ENCODE measurements around the gene SARM1.

- TF ChIP-seq, protein P1, sequence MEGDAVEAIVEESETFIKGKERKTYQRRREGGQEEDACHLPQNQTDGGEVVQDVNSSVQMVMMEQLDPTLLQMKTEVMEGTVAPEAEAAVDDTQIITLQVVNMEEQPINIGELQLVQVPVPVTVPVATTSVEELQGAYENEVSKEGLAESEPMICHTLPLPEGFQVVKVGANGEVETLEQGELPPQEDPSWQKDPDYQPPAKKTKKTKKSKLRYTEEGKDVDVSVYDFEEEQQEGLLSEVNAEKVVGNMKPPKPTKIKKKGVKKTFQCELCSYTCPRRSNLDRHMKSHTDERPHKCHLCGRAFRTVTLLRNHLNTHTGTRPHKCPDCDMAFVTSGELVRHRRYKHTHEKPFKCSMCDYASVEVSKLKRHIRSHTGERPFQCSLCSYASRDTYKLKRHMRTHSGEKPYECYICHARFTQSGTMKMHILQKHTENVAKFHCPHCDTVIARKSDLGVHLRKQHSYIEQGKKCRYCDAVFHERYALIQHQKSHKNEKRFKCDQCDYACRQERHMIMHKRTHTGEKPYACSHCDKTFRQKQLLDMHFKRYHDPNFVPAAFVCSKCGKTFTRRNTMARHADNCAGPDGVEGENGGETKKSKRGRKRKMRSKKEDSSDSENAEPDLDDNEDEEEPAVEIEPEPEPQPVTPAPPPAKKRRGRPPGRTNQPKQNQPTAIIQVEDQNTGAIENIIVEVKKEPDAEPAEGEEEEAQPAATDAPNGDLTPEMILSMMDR (IDR thresholded peaks at IDR 0.05; ENCODE audit: poor library complexity, severe bottlenecking), result no peak
- TF ChIP-seq TAF1 (IDR thresholded peaks at IDR 0.05; ENCODE audit: low read depth) (no peak), REST (IDR thresholded peaks at IDR 0.05; ENCODE audit: borderline replicate concordance) (no peak), SMC3 (conservative IDR thresholded peaks at IDR 0.05; ENCODE audit: poor library complexity) (no peak), MXI1 (conservative IDR thresholded peaks at IDR 0.05; ENCODE audit: poor library complexity, severe bottlenecking) (no peak)
Measured at GRCh38 chr17:28343491-28343932, 28.0 kb upstream of the SARM1 start.
